Smooth muscle cell (in vitro differentiated cells): ENCODE results near the gene ARID1B. TPM values are rescaled to one million over a fixed set of nuclear protein-coding genes. Genes with fewer than 3 reads are reported as not detected.

Source experiments
- DNase-seq: peaks from one replicate; lab custom pipeline; 2025; ENCODE audit not compliant: unreplicated experiment; lab: John Stamatoyannopoulos, UW
- H2AFZ ChIP-seq: fragments of 200-600 bp; sonication (generic); 2 replicates; pipeline ENCODE4 v1.6.0; 2016; ENCODE audit warnings: antibody characterized with exemption, low read depth, mild to moderate bottlenecking
- H3F3A ChIP-seq: fragments of 200-600 bp; sonication (generic); 2 replicates; pipeline ENCODE4 v1.6.0; 2017; ENCODE audit warnings: antibody characterized with exemption, low read depth
- H3K27ac ChIP-seq: fragments of 200-600 bp; sonication (generic); 2 replicates; pipeline ENCODE4 v1.5.1; 2016; ENCODE audit warnings: low read depth, mild to moderate bottlenecking
- H3K27me3 ChIP-seq: fragments of 200-600 bp; sonication (generic); 2 replicates; pipeline ENCODE4 v1.6.1; 2016; ENCODE audit warnings: low read depth, mild to moderate bottlenecking
- H3K36me3 ChIP-seq: fragments of 200-600 bp; sonication (generic); 2 replicates; pipeline ENCODE4 v1.5.1; 2016; ENCODE audit warnings: low read depth
- H3K4me1 ChIP-seq: fragments of 200-600 bp; sonication (generic); 2 replicates; pipeline ENCODE4 v1.5.1; 2016; ENCODE audit warnings: low read depth
- H3K4me2 ChIP-seq: fragments of 200-600 bp; sonication (generic); 2 replicates; pipeline ENCODE4 v1.6.0; 2016; ENCODE audit warnings: mild to moderate bottlenecking
- H3K4me3 ChIP-seq: fragments of 200-600 bp; sonication (generic); 2 replicates; pipeline ENCODE4 v1.5.1; 2016; ENCODE audit warnings: mild to moderate bottlenecking
- H3K79me2 ChIP-seq: fragments of 200-600 bp; sonication (generic); 2 replicates; pipeline ENCODE4 v1.6.0; 2016; ENCODE audit warnings: low read depth, mild to moderate bottlenecking
- H3K9ac ChIP-seq: fragments of 200-600 bp; sonication (generic); 2 replicates; pipeline ENCODE4 v1.6.0; 2016; ENCODE audit warnings: low read depth
- H3K9me3 ChIP-seq: fragments of 200-600 bp; sonication (generic); replicated peaks from 2 replicates; pipeline ENCODE4 v1.5.1; 2016; ENCODE audit warnings: low read depth
- H4K20me1 ChIP-seq: fragments of 200-600 bp; sonication (generic); 2 replicates; pipeline ENCODE4 v1.6.0; 2016; ENCODE audit warnings: low read depth
- CTCF ChIP-seq: fragments of 200-600 bp; sonication (generic); IDR thresholded peaks from 2 replicates; pipeline ENCODE4 v1.5.1; 2017; ENCODE audit warnings: borderline replicate concordance, mild to moderate bottlenecking, antibody characterized with exemption; ENCODE audit not compliant: insufficient read depth, poor library complexity, severe bottlenecking
- WGBS: methylation state at CpG from one replicate; pipeline ENCODE4 v1.1.7; 2016; ENCODE audit warnings: low lambda C conversion rate; 5-methylcytosine and 5-hydroxymethylcytosine counted together
- polyA plus RNA-seq: library from polyadenylated mRNA; unstranded; fragments of >200 nt; fragmentation: Nextera tagmentation; extraction: Ambion mirVana; gene quantifications from 2 replicates; pipeline ENCODE4 v1.2.1, GENCODE V29; 2016
- total RNA-seq: library from RNA; depleted of rRNA; stranded (reverse); fragments of >200 nt; gene quantifications from 2 replicates; pipeline ENCODE4 v1.2.3, GENCODE V29; 2014

Gene ARID1B
- total and polyA plus RNA-seq, 2 experiments from 2014 or later: 30.1 to 65.4 TPM

GRCh38 chr6:156899071-156899470, 121.9 kb downstream of the ARID1B start:
- no peak overlapping the region for H2AFZ ChIP-seq
- H3K27me3 ChIP-seq: no peaks in the 10 kb centered on the region
- TF ChIP-seq CTCF: no peak
- WGBS: 99% methylated on average over 4 of the region's 4 CpGs
- no peaks in the 10 kb centered on the region for H3K4me1 ChIP-seq
- peaks cover 86% of the 10 kb centered on the region for H3K79me2 ChIP-seq
- no peaks in the 10 kb centered on the region for H3K9me3 ChIP-seq
- H3K27ac ChIP-seq: no peak overlapping the region
- H3K9ac ChIP-seq: no peak overlapping the region
- H3K4me2 ChIP-seq: no peak overlapping the region
- H3K4me3 ChIP-seq: no peak overlapping the region
- no peaks in the 10 kb centered on the region for H3F3A ChIP-seq
- H3K36me3 ChIP-seq: no peaks in the 10 kb centered on the region
- no peak for DNase-seq
- H4K20me1 ChIP-seq: peaks cover 90% of the 10 kb centered on the region

- Histone ChIP-seq H3K4me3 (no peak overlapping the region), H3F3A (no peaks in the 10 kb centered on the region), H3K36me3 (no peaks in the 10 kb centered on the region), H3K4me2 (no peak overlapping the region), H3K4me1 (no peaks in the 10 kb centered on the region), H3K9me3 (no peaks in the 10 kb centered on the region), H3K79me2 (peaks cover 88% of the 10 kb centered on the region), H2AFZ (no peak overlapping the region), H3K27ac (no peak overlapping the region), H4K20me1 (peaks cover 91% of the 10 kb centered on the region), H3K9ac (no peak overlapping the region), H3K27me3 (no peaks in the 10 kb centered on the region)
- TF ChIP-seq CTCF: no peak
- WGBS: 93% methylated on average over 8 of the region's 8 CpGs
- no peak for DNase-seq
Measured at GRCh38 chr6:156899532-156900135, 122.5 kb downstream of the ARID1B start.

- H4K20me1 ChIP-seq: peaks cover 91% of the 10 kb centered on the region
- H3K9ac ChIP-seq: no peak overlapping the region
- no peak overlapping the region for H3K4me3 ChIP-seq
- peaks cover 88% of the 10 kb centered on the region for H3K79me2 ChIP-seq
- H3K9me3 ChIP-seq: no peaks in the 10 kb centered on the region
- H3K4me2 ChIP-seq: no peak overlapping the region
- H3F3A ChIP-seq: no peaks in the 10 kb centered on the region
- H3K36me3 ChIP-seq: no peaks in the 10 kb centered on the region
- DNase-seq: no peak
- no peak overlapping the region for H3K27ac ChIP-seq
- H3K27me3 ChIP-seq: no peaks in the 10 kb centered on the region
- H2AFZ ChIP-seq: no peak overlapping the region
- no peak for TF ChIP-seq CTCF
- no peaks in the 10 kb centered on the region for H3K4me1 ChIP-seq
Measured at GRCh38 chr6:156900292-156900691, 123.1 kb downstream of the ARID1B start.

GRCh38 chr6:156901309-156902019, 124.3 kb downstream of the ARID1B start:
- Histone ChIP-seq H3K79me2 (peaks cover 84% of the 10 kb centered on the region), H3K4me2 (no peak overlapping the region), H3K27me3 (no peaks in the 10 kb centered on the region), H3K36me3 (no peaks in the 10 kb centered on the region), H4K20me1 (peaks cover 88% of the 10 kb centered on the region), H3K4me1 (no peaks in the 10 kb centered on the region), H3K4me3 (no peak overlapping the region), H3K9me3 (no peaks in the 10 kb centered on the region), H2AFZ (no peak overlapping the region), H3K27ac (no peak overlapping the region), H3K9ac (no peak overlapping the region), H3F3A (no peaks in the 10 kb centered on the region)
- no peak for TF ChIP-seq CTCF
- no peak for DNase-seq
- 89% methylated on average over 9 of the region's 9 CpGs for WGBS
